Stimulated activated CD8-positive, alpha-beta memory T cell treated with anti-CD3 and anti-CD28 coated beads, Interleukin-12 subunit alpha, Interleukin-12 subunit beta, amount 100 ng/mL, for 24 hours (primary cell): Measurements from ENCODE around the gene RBPJL.

ENCODE experiments used
- DNase-seq: peaks from one replicate; pipeline ENCODE4 v3.0.0-alpha.2; 2020; ENCODE audit errors: extremely low read depth

RBPJL gene

DNA sequence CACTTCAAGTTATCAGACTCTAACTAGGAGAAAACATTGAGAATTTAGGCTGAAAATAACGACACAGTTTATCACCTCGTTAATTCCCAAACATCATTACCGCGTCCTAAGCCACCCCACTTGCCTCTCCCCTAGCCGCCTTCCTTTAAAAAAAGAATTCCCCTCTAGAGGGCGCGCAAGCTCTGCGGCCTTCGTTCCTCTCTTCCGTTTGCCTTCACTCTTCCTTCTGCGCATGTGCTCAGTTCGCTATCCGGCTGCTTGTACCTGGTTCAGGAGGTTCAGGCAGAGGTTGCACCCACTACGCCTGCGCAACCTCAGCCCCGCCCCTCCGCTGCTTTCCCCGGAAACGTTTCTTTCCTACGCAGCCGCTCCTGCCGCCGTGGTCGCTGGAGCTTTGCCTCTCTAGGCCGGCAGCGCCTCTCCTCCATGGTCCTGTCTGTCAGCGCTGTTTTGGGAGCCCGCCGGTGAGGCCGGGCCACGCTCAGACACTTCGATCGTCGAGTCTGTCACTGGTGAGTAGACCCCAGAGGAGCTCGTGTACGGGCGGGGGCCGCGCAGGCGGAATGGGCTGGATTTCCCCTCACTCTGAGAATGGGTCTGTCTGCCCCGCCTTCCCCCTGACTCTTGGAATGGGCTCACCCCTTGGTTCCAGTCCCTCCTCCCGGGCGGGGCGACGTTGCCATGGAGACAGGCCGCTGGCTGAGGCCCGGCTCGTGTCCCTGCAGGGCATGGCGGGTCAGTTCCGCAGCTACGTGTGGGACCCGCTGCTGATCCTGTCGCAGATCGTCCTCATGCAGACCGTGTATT lies 56.4 kb downstream of the RBPJL start, which contains the start of gene SYS1:
TSS of gene SYS1 (plus strand) at position 353 of the 807 bp plus-strand sequence. CDS start at position 729, 376 bp downstream.
- peak; percentile 96 for DNase-seq

DNA sequence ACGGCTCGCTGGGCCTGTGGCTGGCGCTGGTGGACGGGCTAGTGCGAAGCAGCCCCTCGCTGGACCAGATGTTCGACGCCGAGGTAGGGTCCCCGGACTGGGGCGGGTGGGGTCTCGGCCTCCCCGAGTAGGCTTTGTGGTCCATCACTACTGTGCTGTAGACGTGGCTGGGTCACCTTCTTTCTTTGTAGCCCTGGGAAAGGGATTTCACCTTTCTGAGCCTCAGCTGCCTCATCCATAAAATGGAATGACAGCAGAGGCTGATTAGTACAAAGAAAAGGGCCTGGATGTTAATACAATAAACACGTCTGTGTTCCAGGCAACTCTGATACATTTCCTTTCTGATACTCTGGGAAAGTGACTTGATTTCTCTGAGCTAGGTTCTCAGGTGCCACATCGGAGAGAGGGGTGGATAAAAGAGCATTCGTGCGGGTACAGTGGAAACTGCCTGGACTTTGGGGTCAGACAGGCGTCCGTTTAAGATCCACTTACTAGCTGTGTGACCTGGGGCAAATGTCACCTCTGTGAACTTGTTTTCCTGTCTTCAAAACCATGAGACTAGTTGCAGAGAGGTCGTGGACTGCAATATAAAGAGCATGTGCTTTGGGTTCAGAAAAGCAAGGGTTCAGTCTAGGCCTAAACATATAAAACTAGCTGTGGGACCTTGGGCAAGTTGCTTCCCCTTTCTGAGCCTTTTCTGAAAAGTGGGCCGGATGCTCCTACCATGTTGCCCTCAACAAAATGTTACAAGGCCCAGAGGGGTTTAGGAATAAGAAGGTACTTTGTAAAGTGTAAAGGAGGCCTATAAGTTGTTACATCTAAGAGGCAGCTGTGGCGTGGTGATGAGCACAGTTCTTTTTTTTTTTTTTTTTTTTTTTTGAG lies 57.2 kb downstream of the RBPJL start:
- DNase-seq: no peak

DNA sequence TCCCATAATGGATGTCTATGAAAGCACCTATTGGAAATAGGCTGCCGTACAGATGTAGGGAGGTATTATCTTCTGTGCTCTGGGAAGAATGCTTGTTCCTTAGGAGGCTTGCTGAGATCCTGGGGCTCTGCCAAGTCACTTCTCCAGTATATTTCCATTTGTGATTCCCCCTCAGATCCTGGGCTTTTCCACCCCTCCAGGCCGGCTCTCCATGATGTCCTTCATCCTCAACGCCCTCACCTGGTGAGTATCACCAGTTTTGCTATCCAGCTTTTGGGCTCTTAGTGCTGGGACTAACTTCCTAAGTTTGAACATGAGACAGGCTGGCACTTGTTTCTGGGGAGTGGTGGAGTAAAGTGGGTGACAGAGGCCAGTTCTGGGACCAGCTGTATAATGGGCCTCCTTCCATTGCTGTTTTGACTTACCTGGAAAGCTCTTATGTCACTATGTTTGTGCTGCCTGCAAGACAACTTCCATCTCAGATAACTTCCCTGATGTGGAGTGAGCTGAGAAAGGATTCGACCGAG lies 58.9 kb downstream of the RBPJL start:
- no peak for DNase-seq

DNA sequence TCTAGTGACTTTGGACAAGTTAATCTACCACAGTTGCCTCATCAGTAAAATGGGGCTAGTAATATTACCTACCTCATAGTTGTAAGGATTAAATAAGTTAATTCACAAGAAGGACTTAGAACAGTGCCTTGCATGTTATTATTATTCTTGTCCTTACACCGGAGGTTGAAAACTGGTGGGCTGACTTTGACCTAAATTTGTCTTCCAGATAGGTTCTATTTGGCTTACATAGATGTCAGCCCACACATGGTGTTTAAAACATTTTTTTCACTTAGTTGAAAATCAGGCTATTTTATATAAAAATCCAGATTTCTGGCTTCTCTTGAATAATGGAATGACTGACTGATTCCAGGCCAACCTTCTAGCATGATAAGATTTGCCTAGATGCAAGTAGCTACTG lies 59.6 kb downstream of the RBPJL start:
- DNase-seq: no peak

DNA sequence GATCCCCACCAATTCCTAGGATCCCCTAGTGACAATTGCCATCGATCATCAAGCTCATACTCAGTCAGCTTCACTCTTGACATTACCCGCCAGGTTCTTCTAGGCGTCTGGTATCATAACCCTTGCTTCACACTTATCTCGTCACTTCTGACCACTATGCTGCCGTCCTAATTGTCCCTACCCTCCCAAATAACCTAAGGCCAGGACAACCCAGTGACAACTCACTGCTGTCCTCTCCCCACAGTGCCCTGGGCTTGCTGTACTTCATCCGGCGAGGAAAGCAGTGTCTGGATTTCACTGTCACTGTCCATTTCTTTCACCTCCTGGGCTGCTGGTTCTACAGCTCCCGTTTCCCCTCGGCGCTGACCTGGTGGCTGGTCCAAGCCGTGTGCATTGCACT lies 60.0 kb downstream of the RBPJL start:
- DNase-seq: no peak

DNA sequence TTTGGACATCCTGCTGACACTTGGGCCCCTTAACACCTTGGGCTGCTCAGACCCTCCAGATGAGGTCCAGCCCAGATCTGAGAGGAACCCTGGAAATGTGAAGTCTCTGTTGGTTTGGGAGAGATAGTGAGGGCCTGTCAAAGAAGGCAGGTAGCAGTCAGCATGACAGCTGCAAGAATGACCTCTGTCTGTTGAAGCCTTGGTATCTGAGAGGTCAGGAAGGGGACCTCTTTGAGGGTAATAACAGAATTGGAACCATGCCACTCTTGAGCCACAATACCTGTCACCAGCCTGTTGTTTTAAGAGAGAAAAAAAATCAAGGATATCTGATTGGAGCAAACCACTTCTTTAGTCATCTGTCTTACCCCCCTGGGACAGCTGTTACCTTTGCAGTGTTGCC lies 60.5 kb downstream of the RBPJL start:
- no peak for DNase-seq
